ENCODE results near the gene SERTAD2. TPM values are rescaled to one million over a fixed set of nuclear protein-coding genes. Genes with fewer than 3 reads are reported as not detected.

SERTAD2 gene
- total RNA-seq, 2 experiments from 2014 or later: 50.5 to 54.1 TPM

- Mint-ChIP-seq H3K27ac (no peak overlapping the region), H3K4me1 (ENCODE audit: low read depth) (no peaks in the 10 kb centered on the region), H3K27me3 (no peaks in the 10 kb centered on the region), H3K36me3 (ENCODE audit: low read depth) (peaks cover 47% of the 10 kb centered on the region), H3K4me3 (no peak overlapping the region), H3K9me3 (no peaks in the 10 kb centered on the region)
- peaks cover 46% of the 10 kb centered on the region for H3K36me3 ChIP-seq (ENCODE audit: insufficient read depth, low read length)
- H3K27me3 ChIP-seq (ENCODE audit: control insufficient read depth in 1 of 2, insufficient read depth in 2 of 2, low read length in 2 of 2): no peaks in the 10 kb centered on the region
- CTCF ChIA-PET: interaction anchor here (0.7 to 1.0 kb wide), 2 partner anchors 10 to 335 kb away, joined by 3 read pairs; no protein-coding TSS in a partner anchor
- ATAC-seq (ENCODE audit: poor library complexity): no peak
- H3K4me3 ChIP-seq (ENCODE audit: low read length): no peak overlapping the region
- no peaks in the 10 kb centered on the region for H3K9me3 ChIP-seq (ENCODE audit: control insufficient read depth in 1 of 2, insufficient read depth in 1 of 2, low read length in 2 of 2)
- intact Hi-C loops (cut with DNase I, micrococcal nuclease): no loop called here
- no peak overlapping the region for H3K27ac ChIP-seq (ENCODE audit: low read depth in 1 of 2, low read length in 2 of 2)
- no peaks in the 10 kb centered on the region for H3K4me1 ChIP-seq (ENCODE audit: insufficient read depth, low read length)
- no peak for DNase-seq
- no peak for TF ChIP-seq CTCF (IDR thresholded peaks at IDR 0.05)
- POLR2A ChIA-PET: interaction anchor here (1.1 kb wide), 1 partner anchor 71 kb away, joined by 3 read pairs; the partner anchor contains the start of gene SERTAD2
These were observed 70.9 kb downstream of the SERTAD2 start for GRCh38 chr2:64582774-64583340.

GRCh38 chr2:64581777-64582539 lies 71.8 kb downstream of the SERTAD2 start:
- Mint-ChIP-seq H3K4me1 (ENCODE audit: low read depth) (no peaks in the 10 kb centered on the region), H3K4me3 (no peak overlapping the region), H3K27ac (no peak overlapping the region), H3K9me3 (no peaks in the 10 kb centered on the region), H3K36me3 (ENCODE audit: low read depth) (peaks cover 51% of the 10 kb centered on the region), H3K27me3 (no peaks in the 10 kb centered on the region)
- H3K4me3 ChIP-seq (ENCODE audit: low read length): no peak overlapping the region
- ChIA-PET CTCF (interaction anchor here (1.0 to 1.4 kb wide), 3 partner anchors 9 to 65 kb away, joined by 3 read pairs; no protein-coding TSS in a partner anchor), POLR2A (interaction anchor here (1.1 kb wide), 1 partner anchor 72 kb away, joined by 3 read pairs; the partner anchor contains the start of gene SERTAD2)
- intact Hi-C loops (cut with DNase I, micrococcal nuclease): no loop called here
- H3K27me3 ChIP-seq (ENCODE audit: control insufficient read depth in 1 of 2, insufficient read depth in 2 of 2, low read length in 2 of 2): no peaks in the 10 kb centered on the region
- no peaks in the 10 kb centered on the region for H3K9me3 ChIP-seq (ENCODE audit: control insufficient read depth in 1 of 2, insufficient read depth in 1 of 2, low read length in 2 of 2)
- no peak for DNase-seq
- H3K27ac ChIP-seq (ENCODE audit: low read depth in 1 of 2, low read length in 2 of 2): no peak overlapping the region
- no peak for ATAC-seq (ENCODE audit: poor library complexity)
- no peaks in the 10 kb centered on the region for H3K4me1 ChIP-seq (ENCODE audit: insufficient read depth, low read length)
- TF ChIP-seq CTCF (IDR thresholded peaks at IDR 0.05): no peak
- H3K36me3 ChIP-seq (ENCODE audit: insufficient read depth, low read length): peaks cover 49% of the 10 kb centered on the region

Other genes with a start within 250 kb of the SERTAD2 start
- gene LGALSL, start 199.8 kb downstream of the SERTAD2 start, total RNA-seq: under 1 TPM; 0.22 to 0.31 TPM
- gene AFTPH, start 129.6 kb downstream of the SERTAD2 start, total RNA-seq: 10 to 100 TPM; 24.2 to 24.3 TPM